ENCODE data around the gene FBXO3.

Gene FBXO3

DNA sequence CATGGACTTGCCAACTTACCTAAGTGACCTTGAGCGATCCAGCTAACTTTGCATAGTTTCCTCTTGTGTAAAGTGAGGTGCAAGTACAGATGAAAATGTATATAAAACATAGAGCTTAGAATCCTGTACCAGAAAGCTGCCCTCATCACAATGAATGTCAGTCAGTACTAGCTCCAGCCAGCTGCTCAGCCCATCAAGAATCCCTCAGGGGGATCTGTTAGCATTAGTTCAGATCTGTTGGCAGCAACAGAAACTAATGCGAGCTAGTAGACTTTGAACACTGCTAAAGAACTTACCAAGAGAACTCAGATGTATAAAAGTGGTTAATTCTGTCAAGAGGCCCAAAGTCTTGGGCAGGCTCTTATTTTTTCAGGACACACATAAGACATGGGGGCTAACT is 67.4 kb downstream of the FBXO3 start:
- H3K4me3 Mint-ChIP-seq: no peak overlapping the region
- no peaks in the 10 kb centered on the region for H3K27me3 Mint-ChIP-seq (ENCODE audit: low read depth)
- H3K27ac Mint-ChIP-seq: peak overlapping the region in 1 of 3 experiments; percentile 20
- peaks cover 30% of the 10 kb centered on the region for H3K4me1 Mint-ChIP-seq
- TF ChIP-seq, protein P1, sequence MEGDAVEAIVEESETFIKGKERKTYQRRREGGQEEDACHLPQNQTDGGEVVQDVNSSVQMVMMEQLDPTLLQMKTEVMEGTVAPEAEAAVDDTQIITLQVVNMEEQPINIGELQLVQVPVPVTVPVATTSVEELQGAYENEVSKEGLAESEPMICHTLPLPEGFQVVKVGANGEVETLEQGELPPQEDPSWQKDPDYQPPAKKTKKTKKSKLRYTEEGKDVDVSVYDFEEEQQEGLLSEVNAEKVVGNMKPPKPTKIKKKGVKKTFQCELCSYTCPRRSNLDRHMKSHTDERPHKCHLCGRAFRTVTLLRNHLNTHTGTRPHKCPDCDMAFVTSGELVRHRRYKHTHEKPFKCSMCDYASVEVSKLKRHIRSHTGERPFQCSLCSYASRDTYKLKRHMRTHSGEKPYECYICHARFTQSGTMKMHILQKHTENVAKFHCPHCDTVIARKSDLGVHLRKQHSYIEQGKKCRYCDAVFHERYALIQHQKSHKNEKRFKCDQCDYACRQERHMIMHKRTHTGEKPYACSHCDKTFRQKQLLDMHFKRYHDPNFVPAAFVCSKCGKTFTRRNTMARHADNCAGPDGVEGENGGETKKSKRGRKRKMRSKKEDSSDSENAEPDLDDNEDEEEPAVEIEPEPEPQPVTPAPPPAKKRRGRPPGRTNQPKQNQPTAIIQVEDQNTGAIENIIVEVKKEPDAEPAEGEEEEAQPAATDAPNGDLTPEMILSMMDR (IDR thresholded peaks at IDR 0.05; ENCODE audit: unreplicated experiment in 3 of 3): no peak
- peaks cover 29% of the 10 kb centered on the region for H3K36me3 Mint-ChIP-seq (ENCODE audit: low read depth)
- no peaks in the 10 kb centered on the region for H3K9me3 Mint-ChIP-seq

DNA sequence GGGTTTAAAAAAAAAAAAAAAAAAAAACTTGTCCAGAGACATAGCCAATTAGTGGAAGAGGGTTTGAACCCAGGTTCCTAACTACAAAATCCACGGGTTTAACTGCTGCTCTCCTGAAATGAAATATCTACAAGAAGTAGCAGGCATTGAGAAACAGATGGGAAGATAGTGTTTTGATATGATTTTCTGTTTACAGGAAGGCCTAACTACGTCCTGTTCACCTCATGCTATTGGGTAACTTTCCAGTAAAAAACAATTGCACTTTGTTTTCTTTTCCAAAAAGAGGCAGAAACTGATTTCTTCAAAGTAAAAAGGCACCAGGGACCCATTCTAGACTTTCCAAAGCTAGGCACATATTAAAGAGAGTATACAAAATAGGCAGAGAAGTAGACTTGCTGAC is 67.8 kb downstream of the FBXO3 start:
- TF ChIP-seq, protein P1 (IDR thresholded peaks at IDR 0.05; ENCODE audit: unreplicated experiment in 3 of 3): no peak
- Mint-ChIP-seq H3K4me1 (peaks cover 34% of the 10 kb centered on the region), H3K9me3 (no peaks in the 10 kb centered on the region), H3K4me3 (no peak overlapping the region), H3K36me3 (ENCODE audit: low read depth) (peaks cover 29% of the 10 kb centered on the region), H3K27ac (peak overlapping the region in 1 of 3 experiments; percentile 20), H3K27me3 (ENCODE audit: low read depth) (no peaks in the 10 kb centered on the region)

DNA sequence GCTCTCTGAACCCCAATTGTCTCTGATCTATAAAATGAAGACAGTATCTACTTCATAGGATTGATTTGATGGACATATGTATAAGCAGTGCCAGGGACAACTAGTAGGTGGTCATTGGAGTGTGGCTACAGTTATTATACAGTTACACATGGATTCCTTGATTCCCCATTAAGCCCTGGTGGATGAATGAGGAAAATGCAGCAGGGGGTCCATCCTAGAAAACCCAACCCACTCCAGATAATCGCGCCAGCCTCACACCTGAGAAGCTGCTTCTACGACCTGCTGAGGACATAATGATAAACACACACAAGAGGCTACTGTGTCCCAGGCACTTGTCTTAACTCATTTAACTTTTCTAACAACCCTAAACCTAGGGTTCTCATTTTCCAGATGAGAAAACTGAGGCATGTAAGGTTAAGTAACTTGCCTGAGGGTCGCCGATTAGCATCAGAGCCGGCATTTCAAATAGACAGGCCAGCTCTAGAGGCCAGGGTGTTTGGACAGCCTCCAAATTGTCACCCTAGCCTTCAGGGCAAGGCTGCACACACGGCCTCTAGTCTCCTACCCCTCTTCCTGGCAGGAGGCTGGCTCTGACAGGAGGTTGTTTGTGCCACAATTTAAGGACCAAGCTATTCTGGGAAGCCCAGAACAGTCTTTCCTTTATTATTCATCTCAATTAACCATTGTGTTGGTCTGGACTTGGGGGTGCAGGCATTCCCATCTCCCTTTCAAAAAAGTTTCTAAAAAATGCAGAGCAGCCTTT is 69.9 kb downstream of the FBXO3 start:
- Mint-ChIP-seq H3K4me3 (no peak overlapping the region), H3K9me3 (no peaks in the 10 kb centered on the region)

DNA sequence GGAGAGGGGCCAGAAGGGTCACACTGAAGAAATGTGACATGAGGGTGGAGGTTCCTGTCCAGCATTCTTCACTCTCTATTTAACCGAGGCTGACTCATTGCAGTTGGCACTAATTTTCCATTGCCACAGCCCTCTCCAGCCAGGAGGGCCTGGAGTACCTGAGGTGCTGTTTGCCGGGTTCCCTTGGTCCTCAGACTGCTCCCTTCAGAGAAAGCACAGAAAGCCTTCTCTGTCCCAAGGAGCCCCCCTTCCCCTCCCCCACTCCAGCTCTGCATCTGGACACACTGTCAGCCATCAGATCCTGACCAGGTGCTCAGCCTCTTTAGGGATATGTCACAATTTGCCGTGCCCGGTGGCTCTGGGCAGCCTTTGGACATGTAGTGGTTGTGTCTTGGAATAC is 70.5 kb downstream of the FBXO3 start:
- Mint-ChIP-seq H3K4me3 (no peak overlapping the region), H3K27me3 (ENCODE audit: low read depth) (no peaks in the 10 kb centered on the region), H3K36me3 (ENCODE audit: low read depth) (peaks cover 13% of the 10 kb centered on the region), H3K4me1 (peaks cover 32% of the 10 kb centered on the region), H3K27ac (peak overlapping the region in 2 of 3 experiments; percentile 35 to 85), H3K9me3 (no peaks in the 10 kb centered on the region)
- TF ChIP-seq, protein P1 (IDR thresholded peaks at IDR 0.05; ENCODE audit: unreplicated experiment in 3 of 3): no peak

More for the DNA sequence above, 69.9 kb downstream of the FBXO3 start:
- peaks cover 20% of the 10 kb centered on the region for H3K36me3 Mint-ChIP-seq (ENCODE audit: low read depth)
- H3K27me3 Mint-ChIP-seq (ENCODE audit: low read depth): no peaks in the 10 kb centered on the region
- TF ChIP-seq, protein P1 (IDR thresholded peaks at IDR 0.05; ENCODE audit: unreplicated experiment in 3 of 3): no peak
- peak overlapping the region in 2 of 3 experiments; percentile 35 to 85 for H3K27ac Mint-ChIP-seq
- peaks cover 38% of the 10 kb centered on the region for H3K4me1 Mint-ChIP-seq

DNA sequence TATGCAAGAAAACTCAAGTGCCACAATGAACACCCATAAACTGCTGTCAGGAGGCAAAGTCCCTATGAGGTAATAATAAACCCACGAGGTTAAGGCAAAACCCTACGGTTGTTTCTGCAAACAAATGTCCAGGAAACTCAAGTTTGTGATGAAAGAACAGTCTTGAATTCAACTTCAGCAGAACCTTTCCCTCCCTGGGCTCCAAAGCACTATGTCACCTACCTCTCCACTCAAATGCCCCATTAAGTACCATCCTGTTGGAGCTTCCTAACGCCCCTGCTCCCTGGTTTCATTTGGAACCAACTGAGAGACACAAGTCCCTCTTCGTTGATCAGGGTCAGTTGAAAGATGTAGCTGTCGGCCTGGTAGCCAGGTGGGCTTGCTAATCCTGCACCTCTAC is 71.1 kb downstream of the FBXO3 start:
- H3K36me3 Mint-ChIP-seq (ENCODE audit: low read depth): peaks cover 11% of the 10 kb centered on the region
- H3K27ac Mint-ChIP-seq: peak overlapping the region in 2 of 3 experiments; percentile 24 to 85
- H3K9me3 Mint-ChIP-seq: no peaks in the 10 kb centered on the region
- TF ChIP-seq, protein P1 (IDR thresholded peaks at IDR 0.05; ENCODE audit: unreplicated experiment in 3 of 3): no peak
- H3K4me3 Mint-ChIP-seq: no peak overlapping the region
- H3K27me3 Mint-ChIP-seq (ENCODE audit: low read depth): no peaks in the 10 kb centered on the region
- H3K4me1 Mint-ChIP-seq: peaks cover 28% of the 10 kb centered on the region
